GOT3 (cell line): ENCODE results near the gene GPC3.
"Not testable (repeated sequence)": the region's sequence is repeated elsewhere in the genome, so short reads cannot be mapped to it uniquely, and the experiment has no call there.

Experiments used
- DNase-seq: peaks from one replicate; lab custom pipeline; 2025; ENCODE audit warnings: mixed read lengths; lab: John Stamatoyannopoulos, UW

The GPC3 gene

DNA sequence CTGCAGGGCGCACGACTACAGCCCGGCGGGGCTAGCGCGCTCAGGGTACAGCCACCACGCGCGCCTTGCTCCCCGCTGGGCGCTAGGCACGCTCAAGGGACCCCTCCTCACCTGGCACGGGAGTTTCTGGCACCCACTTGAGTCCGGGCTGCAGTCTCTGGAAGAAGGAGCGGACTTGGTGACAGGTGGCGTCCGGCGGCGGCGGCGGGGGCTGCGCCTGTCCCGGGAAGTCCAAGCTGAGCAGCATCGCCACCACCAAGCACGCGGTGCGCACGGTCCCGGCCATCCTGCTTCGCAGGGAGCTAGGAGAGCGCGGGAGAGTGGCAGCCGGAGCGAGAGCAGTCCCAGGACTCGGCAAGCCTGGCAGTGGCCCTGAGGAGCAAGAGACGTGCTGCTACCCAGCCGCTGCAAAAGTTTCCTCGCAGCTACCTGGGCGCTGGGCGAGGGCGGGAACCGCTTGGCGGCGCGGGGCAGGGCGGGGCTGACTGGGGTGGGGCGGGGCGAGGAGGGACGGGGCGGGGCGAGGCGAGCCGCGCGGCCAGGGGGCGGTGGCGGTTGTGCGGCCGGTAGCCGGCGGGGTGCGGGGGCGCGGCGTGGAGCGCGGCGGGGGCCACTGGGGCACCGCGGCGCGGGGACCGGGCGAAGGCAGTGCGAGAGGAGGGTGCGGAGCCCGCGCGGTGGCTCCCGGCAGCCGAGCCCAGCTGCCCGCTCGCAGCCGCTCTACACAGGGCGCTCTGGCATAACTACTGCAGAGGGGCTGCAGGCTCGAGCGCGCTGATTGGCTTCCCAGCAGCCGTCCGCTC, at the start of gene GPC3:
Gene GPC3 (minus strand): TSS at position 431 of the 803 bp plus-strand sequence.
- DNase-seq: peak; percentile 4

DNA sequence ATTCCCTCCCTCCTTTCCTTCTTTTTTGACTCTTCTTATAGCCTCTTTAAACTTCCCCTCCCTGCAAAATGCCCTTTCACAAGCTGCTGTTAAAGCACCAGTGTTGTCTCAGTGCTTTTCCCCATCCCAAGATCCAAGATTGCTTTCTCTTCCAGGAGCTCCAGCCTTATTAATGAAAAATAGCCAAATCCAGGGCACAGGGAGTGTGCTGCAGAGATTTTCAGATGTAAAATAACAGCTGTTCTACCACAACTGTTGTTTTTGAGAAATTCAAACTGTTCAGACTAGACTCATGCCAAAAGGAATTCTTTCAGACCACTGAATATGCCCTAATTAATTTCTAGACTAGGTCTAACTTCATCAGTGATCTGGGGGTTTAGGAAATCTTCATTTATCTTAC, 47.0 kb upstream of the GPC3 start:
- no peak for DNase-seq

DNA sequence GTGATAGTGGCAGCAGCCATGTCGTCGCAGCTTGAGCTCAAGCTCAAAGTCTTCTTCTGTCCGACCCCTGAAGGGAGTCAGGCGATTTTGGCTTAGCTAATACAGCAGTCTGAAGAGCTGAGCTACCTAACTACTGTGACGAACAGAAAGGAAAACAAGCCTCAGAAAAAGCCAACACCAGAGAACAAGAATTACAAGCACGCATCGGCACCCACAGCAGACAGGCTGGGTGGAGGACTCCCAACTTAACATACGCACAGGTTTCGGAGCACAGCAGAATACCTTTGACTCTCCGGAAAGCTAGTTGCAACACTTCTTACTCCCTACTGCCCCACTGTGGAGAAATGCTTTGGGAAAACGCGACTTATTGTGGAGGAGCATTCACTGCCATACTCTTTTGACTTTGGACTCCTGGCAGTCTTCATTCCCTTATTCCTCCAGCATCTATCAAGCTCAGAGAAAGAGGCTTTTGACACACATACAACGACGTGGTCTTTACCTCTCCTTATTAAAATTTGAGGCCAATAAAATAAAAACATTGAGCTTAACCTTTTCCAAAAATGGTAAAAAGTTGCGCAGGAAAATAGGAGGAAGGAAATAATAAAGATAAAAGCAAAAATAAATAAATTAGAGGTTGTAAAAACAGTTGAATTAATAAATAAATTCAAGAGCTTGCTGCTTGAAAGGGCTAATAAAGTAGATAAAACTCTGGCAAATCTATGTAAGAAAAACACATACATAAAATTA, 41.3 kb upstream of the GPC3 start:
- DNase-seq: no peak

DNA sequence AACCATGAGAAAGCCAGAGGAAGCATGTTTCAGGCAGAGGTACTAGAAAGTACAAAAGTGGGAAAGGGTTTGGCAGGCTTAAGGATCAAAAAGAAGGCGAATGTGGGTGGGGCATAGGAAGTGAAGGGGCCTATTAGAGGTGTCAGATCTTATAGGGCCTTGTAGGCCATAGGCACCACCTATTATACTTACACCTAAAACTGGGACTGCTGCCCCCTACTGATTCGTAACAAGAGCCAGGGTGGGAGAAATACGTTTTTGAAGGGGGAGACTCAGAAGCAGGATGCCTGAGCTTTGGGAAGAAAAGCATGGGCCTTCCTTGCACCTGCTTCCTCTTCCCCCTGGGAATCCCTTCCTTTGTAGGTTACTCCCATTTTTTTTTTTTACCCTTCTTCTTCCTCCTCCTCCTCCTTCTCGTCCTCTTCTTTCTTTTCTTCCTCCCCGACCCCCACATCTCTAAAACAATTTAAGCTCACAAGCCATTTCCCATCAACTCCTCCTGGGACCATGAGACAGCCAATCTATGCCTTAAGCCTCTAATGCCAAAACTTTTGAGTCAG, 40.7 kb upstream of the GPC3 start:
- no peak for DNase-seq

DNA sequence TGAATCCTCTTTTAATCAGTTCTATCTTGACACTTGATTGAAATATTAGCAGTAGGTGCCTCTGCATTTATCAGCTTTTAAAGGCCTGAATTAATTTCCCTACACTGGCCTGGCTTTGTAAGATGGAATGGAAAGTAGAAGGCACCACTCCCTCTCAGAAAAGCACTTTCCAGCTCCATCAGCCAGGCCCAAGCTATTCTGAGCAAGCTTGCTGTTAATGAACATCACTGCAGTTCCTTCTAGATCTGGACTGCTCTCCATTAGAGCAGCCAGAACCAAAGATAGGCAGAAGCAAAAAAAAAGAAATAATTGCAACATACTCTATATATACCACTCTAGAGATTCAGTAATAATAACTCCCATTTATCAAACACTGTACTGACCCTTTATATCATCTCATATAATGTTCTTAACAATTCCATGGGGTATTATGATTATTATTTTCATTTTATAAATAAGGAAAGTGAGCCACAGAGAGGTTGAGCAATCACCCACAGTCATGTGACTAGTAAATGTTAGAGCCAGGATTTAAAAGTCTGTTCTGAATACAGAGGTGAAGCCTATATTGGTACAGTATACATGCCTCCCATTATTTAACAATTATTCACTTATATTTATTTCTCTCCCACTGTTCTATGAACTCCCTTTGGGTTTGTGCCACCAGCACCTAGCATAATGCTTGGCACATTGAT, 39.4 kb upstream of the GPC3 start:
- no peak for DNase-seq

DNA sequence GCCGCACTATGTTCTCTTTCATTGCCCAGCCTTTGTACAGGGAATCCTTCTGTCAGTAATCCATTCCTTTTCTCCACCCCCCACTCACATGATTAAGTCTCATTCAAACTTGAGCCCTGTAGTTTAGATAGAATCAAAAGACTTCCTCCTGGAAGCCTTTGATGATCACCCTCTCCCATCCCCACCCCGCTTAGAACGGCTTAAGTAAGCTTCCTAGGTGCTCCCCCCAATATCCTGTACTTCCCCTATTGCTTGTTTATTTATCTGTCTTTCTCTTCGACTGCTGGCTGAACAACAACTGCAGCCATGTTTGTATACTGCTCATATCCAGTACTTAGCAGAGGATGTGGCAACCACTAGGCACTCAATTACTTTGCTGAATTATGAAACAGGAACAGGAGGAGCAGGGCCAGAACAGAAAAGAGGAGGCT, 38.5 kb upstream of the GPC3 start:
- no peak for DNase-seq

DNA sequence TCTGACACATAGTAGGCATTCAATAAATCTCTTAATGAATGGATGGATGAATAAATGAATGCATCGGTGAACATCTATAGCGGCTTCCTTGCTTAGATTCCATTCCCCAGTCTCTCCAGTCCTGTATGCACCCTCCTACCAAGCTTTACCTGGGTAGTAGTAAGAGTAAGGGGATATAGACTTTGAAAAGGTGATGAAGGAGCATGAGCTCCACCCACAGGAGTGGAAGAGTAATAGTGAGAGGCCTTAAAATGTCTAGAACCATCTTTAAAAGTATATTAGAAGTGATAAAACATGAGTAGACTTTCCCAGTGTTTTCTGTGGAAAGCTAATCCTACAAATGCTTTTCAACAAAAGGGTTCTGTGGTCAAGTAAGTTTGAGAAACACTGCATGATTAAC, 35.5 kb upstream of the GPC3 start:
- no peak for DNase-seq

DNA sequence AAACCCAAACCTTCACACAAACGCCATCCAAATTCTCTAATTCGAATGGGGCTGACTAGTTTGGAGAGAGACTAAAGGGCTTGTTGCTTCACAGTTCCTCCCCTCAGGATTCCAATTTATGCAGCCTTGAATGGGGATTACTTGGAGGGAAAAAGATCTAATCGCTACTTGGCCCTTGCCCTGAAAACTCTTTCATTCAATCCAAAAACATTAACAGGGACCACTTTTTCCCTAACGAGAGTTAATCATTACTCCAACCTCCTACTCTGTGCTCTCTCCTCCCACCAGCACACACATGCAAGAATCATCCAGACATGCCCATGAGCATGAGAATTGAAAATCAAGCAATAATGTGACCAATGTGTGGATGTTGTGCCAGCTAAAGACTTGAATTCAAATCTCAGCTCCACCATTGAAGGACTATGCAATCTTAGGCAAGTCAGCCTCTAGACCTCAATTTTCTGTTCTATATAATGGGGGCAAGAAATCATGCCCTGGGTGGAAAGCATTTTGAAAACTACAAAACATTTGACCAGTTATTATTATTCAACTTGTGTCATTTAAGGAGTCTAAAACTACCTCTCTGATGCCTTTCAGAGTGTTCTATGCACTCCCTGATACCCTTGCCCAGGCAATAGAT, 34.3 kb upstream of the GPC3 start:
- DNase-seq: no peak

DNA sequence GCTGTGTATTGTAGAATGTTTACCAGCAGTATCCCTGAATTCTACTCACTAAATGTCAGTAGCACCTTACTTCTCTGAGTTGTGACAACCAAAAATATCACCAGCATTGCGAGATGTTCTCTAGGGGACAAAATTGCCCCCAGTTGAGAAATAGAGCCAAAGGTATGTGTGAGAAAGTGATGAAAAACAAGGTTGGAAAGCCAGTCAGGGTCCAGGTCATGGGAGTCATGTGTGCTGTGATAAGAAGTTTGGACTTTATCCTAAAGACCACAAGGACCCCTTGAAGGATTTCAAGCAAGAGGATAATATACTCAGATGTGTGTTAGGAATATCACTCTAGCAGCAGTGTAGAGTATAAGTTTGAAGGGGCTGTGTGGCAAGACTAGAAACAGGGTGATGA, 30.9 kb upstream of the GPC3 start:
- DNase-seq: not testable (repeated sequence)

DNA sequence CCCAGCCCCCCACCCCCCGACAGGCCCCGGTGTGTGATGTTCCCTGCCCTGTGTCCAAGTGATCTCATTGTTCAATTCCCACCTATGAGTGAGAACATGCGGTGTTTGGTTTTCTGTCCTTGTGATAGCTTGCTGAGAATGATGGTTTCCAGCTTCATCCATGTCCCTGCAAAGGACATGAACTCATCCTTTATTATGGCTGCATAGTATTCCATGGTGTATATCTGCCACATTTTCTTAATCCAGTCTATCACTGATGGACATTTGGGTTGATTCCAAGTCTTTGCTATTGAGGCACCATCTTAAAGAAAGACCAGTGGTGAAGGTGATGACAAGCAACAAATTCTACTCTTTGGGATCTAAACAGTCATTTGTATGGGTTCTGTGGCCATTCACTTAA, 30.1 kb upstream of the GPC3 start:
- DNase-seq: not testable (repeated sequence)

DNA sequence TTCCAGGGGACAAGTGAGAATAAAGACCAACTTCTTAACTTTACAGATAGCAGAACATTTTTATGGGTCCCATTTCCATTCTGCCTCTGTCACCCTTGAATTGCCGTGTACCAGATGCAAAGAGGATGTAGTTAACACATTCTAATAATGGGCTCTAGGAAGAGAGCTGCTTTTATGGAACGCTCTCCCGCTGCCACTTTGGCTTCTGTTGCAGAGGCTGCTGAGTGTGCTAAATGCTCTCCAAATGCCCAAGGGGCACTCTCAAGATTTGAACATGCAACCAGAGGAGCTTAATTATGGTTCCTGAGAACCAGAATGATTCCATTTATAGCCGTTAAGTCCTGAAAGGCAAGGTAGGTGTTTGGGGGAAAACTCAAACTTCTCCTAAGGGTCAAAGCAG, 28.1 kb upstream of the GPC3 start:
- DNase-seq: no peak

DNA sequence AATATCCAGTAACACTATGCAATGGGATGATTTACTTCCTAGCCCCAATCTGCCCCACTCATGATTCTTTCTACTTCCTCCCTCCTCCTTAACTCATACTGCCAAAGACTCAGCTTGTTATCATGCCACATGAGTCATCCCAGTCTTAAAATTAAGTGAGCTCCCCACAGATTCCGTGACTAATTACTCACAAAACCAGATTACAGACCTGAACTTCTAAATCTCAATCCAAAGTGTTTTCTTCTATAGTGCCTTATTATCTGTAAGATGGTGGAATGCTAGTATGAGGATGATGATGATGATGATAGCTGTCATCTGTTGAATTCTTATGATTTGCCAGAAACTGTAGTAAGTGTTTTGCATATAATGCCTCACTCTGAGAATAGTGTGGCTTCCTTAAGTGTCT, 27.7 kb upstream of the GPC3 start:
- no peak for DNase-seq

DNA sequence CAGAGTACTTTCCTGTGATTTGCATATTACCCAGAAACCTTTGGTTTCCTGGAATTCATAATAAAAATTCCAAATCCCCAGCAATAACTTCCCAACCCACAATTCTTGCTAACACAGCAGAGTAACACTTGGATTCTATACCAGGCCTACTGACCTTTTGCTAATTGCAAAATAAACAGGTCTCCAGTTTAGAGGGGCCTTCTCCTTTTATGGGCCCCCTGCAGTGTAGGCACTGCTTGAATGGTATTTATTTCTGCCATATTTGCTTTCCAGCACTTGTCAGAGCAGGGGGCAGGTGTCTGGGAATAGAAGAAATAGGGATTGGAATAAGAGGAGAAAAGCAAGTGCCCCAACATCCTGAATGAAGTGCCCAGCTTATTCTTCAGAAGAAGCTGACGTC, 25.3 kb upstream of the GPC3 start:
- no peak for DNase-seq

DNA sequence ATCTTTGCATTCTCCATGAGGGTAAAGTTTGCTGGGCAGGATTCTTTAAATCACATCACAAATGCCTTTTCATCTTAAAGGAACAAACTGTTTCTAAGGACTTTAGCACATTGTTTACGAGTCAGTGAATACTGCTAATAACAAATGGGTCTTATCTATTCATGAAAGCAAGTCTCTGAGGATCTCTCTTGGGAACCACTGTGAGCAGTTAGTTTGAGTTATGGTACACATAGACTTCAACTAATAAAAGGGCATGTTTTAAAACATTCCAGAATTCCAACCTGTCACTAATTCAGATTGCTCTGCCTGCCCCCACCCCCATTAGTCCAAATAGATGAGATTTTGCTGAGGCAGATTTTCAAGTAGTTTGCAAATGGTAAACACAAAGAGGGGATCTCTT, 22.3 kb upstream of the GPC3 start:
- DNase-seq: no peak

DNA sequence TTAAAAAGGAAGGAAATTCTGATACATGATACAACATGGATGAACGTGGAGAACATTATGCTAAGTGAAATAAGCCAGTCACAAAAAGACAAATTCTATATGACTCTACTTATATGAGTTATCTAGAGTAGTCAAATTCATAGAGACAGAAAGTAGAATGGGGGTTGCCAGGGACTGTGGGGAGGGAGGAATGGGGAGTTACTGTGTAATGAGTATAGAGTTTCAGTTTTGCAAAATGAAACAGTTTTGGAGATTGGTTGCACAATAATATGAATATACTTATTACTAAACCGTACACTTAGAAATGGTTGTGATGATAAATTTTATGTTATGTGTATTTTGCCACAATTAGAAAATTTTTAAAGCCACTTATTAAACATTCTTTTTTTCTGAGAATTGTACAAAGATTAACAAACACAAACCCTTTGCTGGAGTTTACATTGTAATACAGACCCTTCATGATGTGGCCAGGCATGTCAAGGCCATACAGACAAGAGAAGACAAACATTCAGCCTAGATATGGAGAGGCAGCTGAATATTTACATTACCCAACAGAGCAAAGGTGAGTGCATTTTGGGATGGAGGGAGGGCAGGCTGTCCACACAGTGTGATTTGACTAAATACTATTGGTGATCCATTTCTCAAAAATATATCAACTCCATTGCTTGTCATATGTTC, 21.2 kb upstream of the GPC3 start:
- no peak for DNase-seq

DNA sequence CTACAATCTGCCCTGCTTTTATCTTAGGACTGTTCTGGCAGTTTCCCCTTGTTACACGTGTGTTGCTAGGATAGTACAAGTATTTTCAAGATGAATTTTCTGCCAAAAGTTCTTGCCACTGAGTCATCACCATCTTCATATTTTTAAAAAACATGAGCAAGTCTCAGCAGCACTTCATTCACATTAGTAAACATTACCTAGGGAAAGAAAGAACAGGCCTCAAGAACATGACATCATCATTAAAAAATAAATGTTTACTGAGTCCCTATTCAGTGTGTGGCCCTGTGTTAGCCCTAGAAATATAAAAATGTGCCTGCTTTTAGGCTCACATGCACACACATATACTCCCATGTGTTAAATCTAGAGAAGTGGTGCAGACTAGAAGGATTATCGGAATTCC, 18.7 kb upstream of the GPC3 start:
- DNase-seq: no peak

DNA sequence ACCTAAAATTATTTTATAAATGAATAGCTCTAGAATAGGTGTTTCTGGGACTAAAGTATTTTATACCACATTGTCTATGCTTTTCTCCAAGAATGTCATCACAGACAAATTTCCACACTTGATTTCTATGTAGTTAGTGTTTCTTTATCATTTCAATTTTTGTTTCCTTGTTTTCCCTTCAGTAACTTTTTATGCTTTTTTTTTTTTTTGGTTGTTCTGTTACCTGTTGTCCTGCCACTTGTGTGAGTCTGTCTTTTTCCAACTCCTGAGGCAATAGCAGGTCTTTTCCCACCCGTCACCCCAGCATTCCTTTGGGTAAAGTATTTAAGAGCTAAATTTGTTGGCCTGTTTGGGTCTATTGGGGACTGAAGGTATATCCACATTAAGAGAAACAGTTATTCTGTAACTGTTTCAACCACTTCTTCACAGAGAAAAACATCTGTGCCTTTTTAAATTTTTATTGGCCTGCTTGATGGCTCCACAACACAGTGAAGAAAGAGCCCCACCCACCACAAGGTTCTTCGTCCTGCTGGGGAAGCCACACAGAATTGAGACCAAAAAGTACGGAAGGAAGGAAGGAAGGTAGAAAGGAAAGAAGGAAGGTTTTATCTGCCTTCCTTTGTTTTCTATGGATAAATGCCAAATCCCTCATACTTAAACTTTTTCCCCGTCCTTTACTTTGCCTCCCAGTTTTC, 17.7 kb upstream of the GPC3 start:
- DNase-seq: no peak

DNA sequence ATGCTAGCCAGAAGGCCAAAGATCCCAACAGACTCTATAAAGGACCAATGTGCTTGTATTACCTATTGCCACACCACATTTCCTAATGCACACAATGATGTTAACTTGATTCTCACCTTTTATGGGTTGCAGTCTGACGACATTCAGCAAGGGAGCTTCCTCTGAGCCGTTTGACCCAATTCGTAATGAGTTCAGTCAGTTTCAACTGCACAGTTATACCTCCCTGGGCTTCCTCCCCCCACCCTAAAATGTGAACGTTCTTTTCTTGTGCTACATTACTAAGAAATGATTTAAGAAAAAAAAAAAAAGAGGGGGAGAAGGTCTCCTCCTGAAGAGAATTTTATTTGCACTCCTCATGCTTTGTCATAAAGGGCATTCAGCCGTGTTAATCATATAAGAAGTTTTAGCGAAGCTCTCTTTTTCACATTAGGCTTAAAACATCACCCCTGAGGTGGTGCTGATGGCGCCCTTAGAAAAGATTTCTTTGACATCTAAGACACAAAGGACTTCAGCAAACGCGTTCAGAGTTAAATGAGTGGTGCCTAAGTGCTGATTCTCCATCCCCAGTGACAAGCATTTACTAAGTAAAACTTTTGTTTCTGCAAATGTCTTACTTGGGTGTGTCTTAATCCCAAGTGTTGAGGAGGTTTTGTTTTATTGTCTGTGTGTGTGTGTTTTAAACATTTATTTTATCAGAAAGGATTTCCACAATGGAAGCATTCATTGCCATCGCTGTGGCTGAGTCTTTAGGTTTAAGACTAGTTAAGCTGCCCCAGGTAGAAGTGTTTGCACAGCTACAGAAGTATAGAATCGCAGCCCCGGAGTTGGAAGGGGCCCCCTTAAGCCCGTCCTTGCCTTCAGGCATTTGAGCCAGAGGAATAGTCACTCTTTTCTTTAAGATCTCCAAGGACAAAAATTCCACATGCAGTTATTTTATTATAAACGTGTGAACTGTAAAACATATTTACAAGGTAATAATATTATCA, 15.2 kb upstream of the GPC3 start:
- DNase-seq: no peak

DNA sequence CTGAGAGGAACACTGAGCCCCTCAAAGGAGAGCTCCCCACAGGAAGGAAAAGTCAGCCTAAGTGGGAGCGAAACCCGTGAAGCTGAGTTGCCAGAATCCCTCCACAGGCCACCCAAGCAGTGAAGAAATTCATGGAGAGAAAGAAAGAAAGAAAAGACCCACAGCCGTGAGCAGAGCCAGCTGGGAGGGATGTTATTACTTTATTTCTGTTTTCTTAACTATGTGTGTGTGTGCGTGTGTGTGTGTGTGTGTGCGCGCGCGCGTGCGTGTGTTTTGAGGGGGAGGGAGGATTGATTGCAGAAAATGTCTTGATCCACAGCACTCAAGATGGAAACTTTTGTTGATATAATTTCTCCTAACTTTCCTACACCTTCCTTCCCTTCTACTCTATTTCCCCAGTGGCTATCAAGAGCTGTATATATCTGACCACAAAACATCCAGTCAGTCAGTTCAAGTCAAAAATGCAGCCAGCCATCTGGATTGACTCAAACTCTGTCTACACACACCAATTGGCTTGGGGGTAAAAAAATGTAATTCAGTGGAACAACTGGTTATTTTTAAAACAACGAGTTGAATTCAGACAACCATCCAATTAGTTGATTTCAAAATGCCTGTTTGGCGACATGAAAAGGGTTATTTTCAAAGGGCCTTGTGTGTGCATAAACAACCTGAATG, 13.8 kb upstream of the GPC3 start:
- DNase-seq: no peak
